HG03558 (cell line): ENCODE measurements around the gene OARD1.

ENCODE experiments used
- ATAC-seq: cut with Tn5 transposase; IDR thresholded peaks from one replicate; pipeline ENCODE4 v1.9.1; 2021; ENCODE audit warnings: moderate number of reproducible peaks; ENCODE audit not compliant: unreplicated experiment; ENCODE audit errors: extremely low read depth

Gene OARD1

GRCh38 chr6:41075651-41076626 is 3.8 kb upstream of the OARD1 start:
- ATAC-seq, result no peak

GRCh38 chr6:41074692-41075436 is 2.7 kb upstream of the OARD1 start:
- no peak for ATAC-seq

- no peak for ATAC-seq
Observed at GRCh38 chr6:41073968-41074691, 2.0 kb upstream of the OARD1 start.

DNA sequence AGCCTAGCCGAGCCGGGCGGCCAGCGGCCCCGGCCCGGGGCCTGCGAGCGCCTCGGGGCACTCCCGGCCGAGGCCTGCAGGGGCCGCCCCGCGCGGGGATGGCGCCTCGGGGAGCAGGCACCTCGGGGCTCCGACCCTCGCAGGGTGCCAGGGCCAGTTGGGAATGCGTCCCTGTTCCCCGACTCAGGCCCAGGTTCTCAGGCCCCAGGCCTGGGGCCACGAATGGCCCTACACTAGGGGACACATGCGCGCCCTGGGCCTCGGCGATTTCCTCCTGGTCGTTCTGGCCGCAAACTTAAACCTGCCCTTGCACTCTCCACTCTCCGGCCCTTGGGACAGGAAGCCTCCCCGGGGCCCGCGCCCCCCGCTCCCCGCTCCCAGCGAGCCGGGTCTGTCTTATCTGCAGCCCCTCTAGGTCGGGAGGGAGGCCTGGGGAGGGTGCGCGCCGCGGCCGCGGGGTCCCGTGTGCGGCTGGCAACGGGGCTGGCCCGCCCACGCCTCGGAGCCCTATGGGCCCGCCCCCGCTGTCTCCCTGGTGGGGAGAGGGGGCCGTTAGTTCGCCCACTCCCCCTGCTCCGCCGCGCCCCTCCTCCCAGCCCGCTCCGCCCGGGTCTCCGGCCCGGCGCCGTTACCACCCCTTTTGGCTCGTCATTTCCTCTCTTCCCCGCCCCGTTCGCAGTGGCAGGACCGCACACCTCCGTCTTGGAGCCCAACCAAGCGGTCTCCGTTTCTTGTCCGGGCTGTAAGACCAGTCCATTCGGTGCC is 1.2 kb upstream of the OARD1 start:
- no peak for ATAC-seq

- peak; percentile 28 for ATAC-seq
Observed at GRCh38 chr6:41072836-41073202, 663 bp upstream of the OARD1 start, which contains the start of gene NFYA. Gene NFYA, plus strand, starts transcription at chr6:41072974. Its CDS starts 6,116 bp downstream, at chr6:41079090.

GRCh38 chr6:41071501-41071922 is 644 bp downstream of the OARD1 start:
- no peak for ATAC-seq

DNA sequence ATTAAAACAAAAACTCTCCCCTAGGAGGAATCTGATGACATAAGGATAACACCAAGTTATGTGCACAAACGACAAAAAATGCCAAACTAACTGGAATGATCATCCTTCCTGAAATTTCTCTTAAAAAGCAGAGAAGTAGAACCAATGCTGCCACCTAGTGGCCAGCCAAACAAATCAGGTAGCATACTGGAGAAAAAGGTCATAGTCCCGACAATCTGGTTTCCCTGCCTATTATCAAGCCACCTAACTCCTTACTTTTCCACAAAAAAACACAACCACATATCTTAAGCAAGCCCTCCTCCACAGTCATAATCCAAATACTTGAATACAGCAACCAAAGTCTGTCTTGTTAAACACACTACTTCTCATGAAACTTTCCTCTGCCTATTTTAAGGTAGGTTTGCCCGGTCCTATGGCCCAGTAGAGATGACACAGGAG is 5.3 kb downstream of the OARD1 start:
- ATAC-seq, result no peak

DNA sequence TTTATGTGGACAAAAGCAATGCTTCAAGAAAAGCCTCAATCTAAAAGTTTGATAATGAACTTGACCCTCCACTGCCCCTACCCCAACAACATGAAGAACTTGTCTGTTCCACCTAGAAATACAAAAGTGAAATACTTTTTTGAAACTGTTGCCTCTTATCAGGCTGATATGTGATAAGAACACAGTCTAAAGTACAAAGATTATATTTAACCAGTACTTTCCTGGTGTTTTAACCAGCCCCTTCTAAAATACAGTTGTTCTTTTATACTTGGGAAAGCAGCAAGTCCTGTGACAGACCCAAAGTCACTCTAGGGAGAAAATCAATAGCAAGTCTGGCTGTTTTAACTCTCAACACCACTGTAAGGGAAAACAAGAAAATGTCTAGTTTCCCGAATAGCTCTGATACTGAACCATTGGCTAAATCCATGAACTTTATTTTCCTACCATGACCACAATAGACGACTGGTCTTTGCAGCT is 6.6 kb downstream of the OARD1 start:
- no peak for ATAC-seq

GRCh38 chr6:41064841-41065240 is 7.3 kb downstream of the OARD1 start:
- no peak for ATAC-seq

- ATAC-seq, result no peak
Observed at GRCh38 chr6:41063884-41064285, 8.3 kb downstream of the OARD1 start.

DNA sequence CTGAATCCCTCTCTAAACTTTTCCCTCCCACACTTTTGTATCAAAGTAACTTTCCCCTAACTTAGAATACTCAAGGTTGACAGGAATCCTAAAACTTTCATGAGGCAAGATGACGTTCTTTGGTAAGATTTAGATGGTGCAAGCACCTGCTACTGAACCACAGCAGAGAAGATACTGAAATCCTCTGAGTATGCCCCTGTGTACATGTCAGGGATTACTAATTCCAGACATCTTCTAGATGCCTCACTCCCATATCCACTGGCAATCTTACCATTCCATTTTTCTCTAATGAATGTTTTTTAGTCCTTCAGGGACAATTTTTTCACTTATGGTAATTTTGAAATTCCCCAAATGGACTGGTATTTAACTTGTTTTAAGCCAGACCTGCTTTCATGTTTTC is 10.1 kb downstream of the OARD1 start:
- no peak for ATAC-seq

GRCh38 chr6:41061196-41061726 is 10.9 kb downstream of the OARD1 start:
- ATAC-seq, result no peak

- no peak for ATAC-seq
Observed at GRCh38 chr6:41059556-41059955, 12.6 kb downstream of the OARD1 start.

DNA sequence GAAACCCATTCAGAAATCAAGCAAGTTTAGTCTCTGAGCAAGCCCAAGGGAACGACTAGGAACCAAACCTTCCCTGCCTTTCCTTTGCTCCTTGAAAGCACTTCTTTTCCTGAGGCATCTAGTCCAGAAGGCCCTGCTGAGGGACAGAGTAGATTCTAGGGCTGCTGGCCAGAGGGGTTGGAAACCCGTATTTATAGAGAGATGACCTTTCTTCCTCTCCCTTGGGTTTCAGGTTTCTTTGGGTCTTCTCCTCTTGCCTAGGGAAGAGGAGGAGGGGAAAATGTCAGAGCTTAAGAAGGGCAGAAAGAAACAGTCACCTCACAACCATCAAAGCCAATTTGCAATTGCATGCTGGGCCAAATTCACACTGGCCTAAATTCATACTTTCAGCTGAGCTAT is 13.4 kb downstream of the OARD1 start:
- no peak for ATAC-seq

DNA sequence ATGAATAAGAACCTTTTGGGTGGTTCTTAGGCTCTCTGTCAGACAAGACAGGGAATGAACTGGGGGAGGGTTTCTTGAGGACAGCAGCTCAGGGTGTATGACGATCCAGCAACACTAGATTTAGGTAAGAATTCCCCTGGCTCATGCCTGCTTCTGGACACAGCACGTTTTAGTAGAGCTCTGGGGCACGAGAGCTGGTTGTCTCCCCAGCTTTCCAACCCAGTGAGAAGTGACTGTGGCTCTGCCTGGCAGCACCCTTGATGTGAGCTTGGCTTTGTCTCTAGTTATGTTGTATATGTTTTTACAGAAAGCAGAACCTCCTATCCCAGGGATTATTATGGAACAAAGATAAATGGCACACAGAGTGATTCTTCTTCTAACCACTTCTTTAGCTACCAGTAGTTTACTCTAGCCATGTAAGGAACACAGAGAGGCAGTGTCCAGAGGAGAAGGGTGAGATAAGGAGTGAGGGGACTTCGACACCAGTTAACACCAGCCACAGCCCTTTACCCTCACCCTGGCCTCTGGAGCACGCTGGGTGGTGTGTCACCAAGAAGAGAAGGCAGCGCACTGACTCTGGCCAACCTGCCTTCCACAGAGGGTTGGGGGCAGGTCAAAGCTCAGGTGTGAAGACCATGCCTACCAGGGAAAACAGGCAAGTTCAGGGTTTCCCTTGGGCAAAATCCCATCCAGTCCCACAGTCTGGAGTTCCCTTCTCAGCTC is 15.2 kb downstream of the OARD1 start:
- ATAC-seq, result no peak

DNA sequence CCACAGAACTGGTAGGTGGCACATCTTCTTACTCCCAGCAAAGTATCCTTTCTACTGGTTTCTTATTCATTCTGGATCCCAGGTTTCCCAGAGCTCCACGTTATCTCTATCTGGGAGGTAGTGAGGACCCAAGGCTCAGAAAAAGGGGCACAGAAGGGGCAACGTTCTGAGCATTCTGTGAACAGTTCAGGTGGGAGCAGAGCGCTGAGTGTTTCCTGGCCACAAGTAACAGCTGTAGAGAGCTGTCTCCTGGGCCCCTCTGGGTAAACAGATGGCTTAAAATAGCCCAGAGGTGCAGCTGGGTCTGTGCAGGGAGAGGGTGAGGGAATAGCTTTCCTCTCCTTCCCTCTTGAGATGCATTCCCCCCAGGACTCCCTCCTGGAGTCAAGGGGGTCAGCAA is 17.0 kb downstream of the OARD1 start:
- no peak for ATAC-seq

GRCh38 chr6:41054511-41054910 is 17.6 kb downstream of the OARD1 start:
- ATAC-seq, result no peak

- ATAC-seq, result no peak
Observed at GRCh38 chr6:41053041-41053440, 19.1 kb downstream of the OARD1 start, which contains the start of gene APOBEC2. Gene APOBEC2, plus strand, starts transcription at chr6:41053202. Its CDS starts 146 bp downstream, at chr6:41053348.

DNA sequence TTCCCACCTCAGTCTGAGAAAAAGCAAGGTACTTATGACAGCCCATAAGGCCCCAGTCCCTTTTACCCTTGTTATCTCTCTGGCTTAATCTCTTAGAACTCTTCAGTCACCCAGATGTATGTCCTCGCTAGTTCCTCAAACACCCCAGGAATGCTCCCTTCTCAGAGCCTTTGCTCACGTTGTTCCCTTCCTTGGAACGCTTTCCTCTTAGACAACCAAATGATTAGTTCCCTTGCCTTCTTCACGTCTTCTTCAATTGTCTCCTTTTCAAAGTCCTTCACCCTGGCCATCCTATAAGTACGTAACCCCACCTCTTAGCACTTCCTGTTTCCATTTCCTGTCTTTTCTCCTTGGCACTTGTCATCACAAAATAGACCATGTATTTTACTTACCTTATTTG is 20.3 kb downstream of the OARD1 start:
- ATAC-seq, result no peak
